ENCODE results near the gene CBARP.

DNA sequence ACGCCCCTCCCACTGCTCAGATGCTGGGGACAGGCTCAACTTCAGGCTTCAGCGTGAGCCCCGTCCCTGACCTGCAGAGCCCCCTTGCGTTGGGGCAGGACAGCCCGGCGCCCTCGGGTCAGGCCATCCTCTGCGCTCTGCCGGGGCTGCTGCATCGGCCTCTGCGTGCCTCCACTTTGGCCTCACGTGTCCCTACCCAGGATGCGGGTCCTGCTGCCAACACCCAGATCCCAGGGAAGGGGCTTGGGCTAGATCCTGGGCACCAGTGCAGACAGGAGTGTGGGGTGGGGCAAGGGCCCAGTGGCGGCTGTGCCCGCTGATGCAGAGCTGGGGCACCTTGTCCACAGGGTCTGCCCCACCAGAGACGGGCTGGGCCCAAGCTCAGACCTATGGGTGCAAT, 13.0 kb downstream of the CBARP start:
- TF ChIP-seq CTCF (IDR thresholded peaks at IDR 0.05) (no peak), POLR2A (IDR thresholded peaks at IDR 0.05) (no peak), EP300 (IDR thresholded peaks at IDR 0.05) (no peak)

Data from ovary (tissue), 3 donors.